AG10803 (cell line): ENCODE results near the gene PDXK.

Source experiments
- DNase-seq: peaks from one replicate; pipeline ENCODE4 v3.0.0; 2010; ENCODE audit warnings: low read depth
- H3K4me3 ChIP-seq: 2 replicates; pipeline ENCODE4 v1.5.1; 2011; ENCODE audit warnings: mild to moderate bottlenecking, low read length, control low read depth
- TF ChIP-seq, protein P1 (sequence below): conservative IDR thresholded peaks from 2 replicates; pipeline ENCODE4 v1.5.1; 2011; ENCODE audit warnings: mild to moderate bottlenecking, low read length, control low read depth, inconsistent platforms

Gene PDXK

DNA sequence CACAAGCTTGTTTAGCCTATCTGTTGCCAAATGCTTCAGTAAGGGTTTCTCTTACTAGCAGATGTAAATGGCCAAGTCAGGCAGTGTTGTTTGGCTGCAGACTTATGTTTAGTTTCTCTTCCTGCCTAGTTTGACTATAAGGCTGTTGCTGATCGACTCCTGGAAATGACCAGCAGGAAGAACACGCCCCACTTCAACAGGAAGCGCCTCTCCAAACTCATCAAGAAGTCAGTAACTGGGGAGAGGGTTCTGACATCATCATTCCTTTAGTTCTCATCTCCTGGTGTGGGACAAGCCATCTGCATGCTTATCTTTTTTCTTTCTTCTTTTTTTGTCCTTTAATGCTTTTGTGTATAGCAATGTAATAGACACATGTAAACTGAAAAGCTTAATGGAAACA is 34.5 kb upstream of the PDXK start:
- TF ChIP-seq, protein P1, sequence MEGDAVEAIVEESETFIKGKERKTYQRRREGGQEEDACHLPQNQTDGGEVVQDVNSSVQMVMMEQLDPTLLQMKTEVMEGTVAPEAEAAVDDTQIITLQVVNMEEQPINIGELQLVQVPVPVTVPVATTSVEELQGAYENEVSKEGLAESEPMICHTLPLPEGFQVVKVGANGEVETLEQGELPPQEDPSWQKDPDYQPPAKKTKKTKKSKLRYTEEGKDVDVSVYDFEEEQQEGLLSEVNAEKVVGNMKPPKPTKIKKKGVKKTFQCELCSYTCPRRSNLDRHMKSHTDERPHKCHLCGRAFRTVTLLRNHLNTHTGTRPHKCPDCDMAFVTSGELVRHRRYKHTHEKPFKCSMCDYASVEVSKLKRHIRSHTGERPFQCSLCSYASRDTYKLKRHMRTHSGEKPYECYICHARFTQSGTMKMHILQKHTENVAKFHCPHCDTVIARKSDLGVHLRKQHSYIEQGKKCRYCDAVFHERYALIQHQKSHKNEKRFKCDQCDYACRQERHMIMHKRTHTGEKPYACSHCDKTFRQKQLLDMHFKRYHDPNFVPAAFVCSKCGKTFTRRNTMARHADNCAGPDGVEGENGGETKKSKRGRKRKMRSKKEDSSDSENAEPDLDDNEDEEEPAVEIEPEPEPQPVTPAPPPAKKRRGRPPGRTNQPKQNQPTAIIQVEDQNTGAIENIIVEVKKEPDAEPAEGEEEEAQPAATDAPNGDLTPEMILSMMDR = no peak
- H3K4me3 ChIP-seq = no peak overlapping the region
- no peak for DNase-seq

DNA sequence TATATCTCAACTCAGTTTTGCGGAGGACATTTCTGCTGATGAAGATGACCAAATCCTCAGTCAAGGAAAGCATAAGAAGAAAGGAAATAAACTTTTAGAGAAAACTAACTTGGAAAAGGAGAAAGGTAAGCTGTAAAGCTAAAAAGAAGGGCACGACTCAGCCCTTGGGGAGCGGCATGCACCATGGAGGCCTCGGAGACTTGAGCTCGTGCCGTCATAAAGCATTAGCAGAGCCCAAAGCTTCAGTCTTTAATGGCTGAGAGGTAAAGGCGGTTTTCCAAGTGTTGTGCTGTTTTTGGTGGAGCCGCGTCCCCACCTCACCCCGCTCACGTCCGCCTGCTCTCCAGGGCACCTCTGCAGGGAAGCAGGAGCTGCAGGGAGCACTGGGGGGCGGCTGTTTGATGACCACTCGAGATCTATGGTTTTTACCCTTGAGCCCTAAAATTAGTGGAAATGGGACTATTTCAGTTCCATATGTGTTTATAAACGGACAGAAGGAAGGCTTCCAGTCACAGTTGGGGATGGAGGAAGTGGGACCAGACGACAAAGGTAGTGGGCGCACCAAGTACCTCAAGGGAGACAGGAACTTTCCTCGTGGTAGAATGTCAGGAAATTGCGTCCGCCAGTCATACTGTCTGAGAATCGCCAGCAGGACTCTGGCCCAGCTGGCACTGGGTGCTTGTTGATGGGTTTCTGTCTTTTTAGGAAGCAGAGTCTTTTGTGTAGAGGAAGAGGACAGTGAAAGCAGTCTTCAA is 31.9 kb upstream of the PDXK start:
- DNase-seq = no peak
- no peak overlapping the region for H3K4me3 ChIP-seq
- TF ChIP-seq, protein P1 = no peak

DNA sequence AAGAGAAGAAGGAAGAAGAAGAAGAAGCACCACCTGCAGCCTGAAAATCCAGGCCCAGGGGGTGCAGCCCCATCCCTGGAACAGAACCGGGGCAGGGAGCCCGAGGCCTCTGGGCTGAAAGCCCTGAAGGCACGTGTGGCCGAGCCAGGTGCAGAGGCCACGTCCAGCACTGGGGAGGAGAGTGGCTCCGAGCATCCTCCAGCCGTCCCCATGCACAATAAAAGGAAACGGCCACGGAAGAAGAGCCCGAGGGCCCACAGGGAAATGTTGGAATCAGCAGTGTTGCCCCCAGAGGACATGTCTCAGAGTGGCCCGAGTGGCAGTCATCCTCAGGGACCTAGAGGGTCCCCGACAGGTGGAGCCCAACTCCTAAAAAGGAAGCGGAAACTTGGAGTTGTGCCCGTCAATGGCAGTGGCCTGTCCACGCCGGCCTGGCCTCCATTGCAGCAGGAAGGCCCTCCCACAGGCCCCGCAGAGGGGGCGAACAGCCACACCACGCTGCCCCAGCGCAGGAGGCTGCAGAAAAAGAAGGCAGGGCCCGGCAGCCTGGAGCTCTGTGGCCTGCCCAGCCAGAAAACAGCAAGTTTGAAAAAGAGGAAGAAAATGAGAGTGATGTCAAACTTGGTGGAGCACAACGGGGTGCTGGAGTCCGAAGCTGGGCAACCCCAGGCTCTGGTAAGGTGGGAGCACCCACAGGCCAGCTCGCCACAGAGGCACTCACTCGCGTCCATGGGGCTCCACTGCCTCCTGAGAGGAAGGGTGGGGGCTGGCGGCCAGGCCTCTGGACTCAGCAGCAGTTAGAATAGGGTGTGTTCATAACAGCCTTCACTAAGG is 31.1 kb upstream of the PDXK start:
- TF ChIP-seq, protein P1 = no peak
- no peak overlapping the region for H3K4me3 ChIP-seq
- DNase-seq = no peak

DNA sequence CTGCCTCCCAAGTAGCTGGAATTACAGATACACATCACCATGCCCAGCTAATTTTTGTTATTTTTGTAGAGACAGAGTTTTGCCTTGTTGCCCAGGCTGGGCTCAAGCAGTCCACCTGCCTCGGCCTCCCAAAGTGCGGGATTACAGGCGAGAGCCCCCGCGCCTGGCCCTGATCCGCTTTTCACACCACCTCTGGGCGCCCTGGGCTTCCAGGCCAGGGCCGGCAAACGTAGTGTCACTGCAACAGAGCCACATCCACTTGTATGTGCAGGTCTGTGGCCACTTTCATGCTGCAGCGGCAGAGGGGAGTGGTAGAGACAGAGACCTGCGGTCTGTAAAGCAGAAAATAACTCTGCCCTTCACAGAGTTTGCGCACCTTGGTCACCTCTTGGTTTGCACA is 30.0 kb upstream of the PDXK start:
- TF ChIP-seq, protein P1 = no peak
- no peak for DNase-seq
- H3K4me3 ChIP-seq = no peak overlapping the region

DNA sequence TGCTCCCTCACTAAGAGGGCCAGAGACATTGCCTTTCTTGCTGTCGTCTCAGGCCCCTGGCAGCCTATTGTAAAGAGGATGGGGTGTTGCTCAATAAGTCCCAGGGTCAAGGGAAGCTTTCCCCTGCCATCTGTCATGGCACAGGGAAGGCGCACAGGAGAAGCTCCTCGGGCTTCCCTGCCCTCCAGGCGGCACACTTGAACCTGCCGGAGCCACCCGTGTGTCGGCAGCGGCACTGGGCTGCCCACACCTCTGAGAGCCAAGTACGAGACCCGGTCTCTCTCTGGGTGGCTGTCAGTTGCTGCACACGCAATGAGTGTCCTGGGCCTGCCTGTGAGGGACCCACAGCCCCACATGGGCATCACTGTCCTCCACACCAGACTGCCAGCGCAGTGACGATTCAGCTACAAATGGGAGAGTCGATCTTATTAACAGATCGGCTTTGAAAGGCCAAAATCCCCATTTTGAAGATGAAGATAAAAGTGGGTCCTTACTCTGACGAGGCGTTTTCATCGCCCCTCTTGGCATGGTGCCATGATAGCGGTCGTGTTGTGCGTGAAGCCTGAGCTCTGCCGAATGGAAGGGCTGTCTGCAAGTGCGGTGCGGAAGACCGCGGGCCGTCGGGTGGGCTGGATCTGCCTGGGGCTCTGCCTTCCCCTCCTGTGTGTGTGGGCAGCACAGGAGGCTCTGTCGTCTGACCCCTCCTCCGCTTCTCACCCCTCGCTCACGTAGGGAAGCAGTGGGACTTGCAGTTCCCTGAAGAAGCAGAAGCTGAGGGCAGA is 29.2 kb upstream of the PDXK start:
- DNase-seq = no peak
- no peak overlapping the region for H3K4me3 ChIP-seq
- TF ChIP-seq, protein P1 = no peak

DNA sequence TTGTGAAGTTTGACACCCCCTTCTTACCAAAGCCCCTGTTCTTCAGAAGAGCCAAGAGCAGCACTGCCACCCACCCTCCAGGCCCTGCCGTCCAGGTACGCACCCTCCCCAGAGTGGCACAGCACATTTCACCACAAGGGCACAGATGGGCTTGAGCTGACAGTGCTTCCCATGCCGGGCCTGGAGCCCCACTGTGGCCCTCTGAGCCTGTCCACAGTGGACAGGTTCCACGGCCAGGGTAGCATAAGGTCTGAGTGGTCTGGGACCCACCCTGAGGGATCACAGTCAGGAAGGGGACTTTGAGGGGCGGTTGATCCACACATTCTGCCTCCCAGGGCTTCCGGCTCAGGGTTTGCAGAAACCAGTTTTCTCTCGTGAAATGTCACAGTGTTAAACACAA is 28.6 kb upstream of the PDXK start:
- H3K4me3 ChIP-seq = no peak overlapping the region
- TF ChIP-seq, protein P1 = no peak
- DNase-seq = no peak
